ENCODE results near the gene STAT1.
A peak's percentile ranks its signal among the peaks of the same experiment; 100 is the strongest.

STAT1 gene

GRCh38 chr2:190938771-190939335 lies 75.1 kb downstream of the STAT1 start:
- no peak overlapping the region for H3K4me3 ChIP-seq
- no peak for TF ChIP-seq CTCF (IDR thresholded peaks at IDR 0.05)
- no peak for DNase-seq (ENCODE audit: low spot score)
- H3K27ac ChIP-seq, result peak overlapping the region in 1 of 2 donors; percentile 35

GRCh38 chr2:190935054-190935453 lies 78.9 kb downstream of the STAT1 start:
- no peak for TF ChIP-seq CTCF (IDR thresholded peaks at IDR 0.05)
- no peak for DNase-seq (ENCODE audit: low spot score)
- Histone ChIP-seq H3K4me3 (no peak overlapping the region), H3K27ac (no peak overlapping the region)

GRCh38 chr2:190933361-190933760 lies 80.6 kb downstream of the STAT1 start:
- DNase-seq (ENCODE audit: low spot score), result no peak
- no peak for TF ChIP-seq CTCF (IDR thresholded peaks at IDR 0.05)
- H3K4me3 ChIP-seq, result no peak overlapping the region
- H3K27ac ChIP-seq, result no peak overlapping the region

- H3K27ac ChIP-seq, result no peak overlapping the region
- no peak for DNase-seq (ENCODE audit: low spot score)
- no peak overlapping the region for H3K4me3 ChIP-seq
- no peak for TF ChIP-seq CTCF (IDR thresholded peaks at IDR 0.05)
Observed at GRCh38 chr2:190932514-190932913, 81.5 kb downstream of the STAT1 start.

DNA sequence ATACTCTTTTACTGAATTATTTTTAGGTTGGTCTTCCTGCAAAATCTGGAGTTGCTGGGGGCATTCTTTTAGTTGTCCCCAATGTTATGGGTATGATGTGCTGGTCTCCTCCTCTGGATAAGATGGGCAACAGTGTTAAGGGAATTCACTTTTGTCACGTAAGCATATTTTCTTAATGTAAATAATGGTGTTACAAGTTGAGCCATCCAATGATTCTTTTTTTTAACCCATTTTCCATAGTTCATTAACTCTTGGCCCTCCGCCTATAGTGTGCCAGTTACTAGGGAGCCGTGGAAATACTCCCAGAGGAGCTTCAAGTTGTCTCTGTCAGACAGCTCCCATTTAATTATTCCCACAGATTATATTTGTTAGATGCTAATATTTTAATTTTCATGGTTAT lies 83.6 kb downstream of the STAT1 start:
- Histone ChIP-seq H3K27ac (no peak overlapping the region), H3K4me3 (no peak overlapping the region)
- DNase-seq (ENCODE audit: low spot score), result no peak
- no peak for TF ChIP-seq CTCF (IDR thresholded peaks at IDR 0.05)

GRCh38 chr2:190929919-190930318 lies 84.1 kb downstream of the STAT1 start:
- DNase-seq (ENCODE audit: low spot score), result no peak
- Histone ChIP-seq H3K27ac (no peak overlapping the region), H3K4me3 (no peak overlapping the region)
- no peak for TF ChIP-seq CTCF (IDR thresholded peaks at IDR 0.05)

- TF ChIP-seq CTCF (IDR thresholded peaks at IDR 0.05), result no peak
- Histone ChIP-seq H3K27ac (peak overlapping the region; percentile 28 to 47), H3K4me3 (no peak overlapping the region)
- no peak for DNase-seq (ENCODE audit: low spot score)
Observed at GRCh38 chr2:190927301-190927700, 86.7 kb downstream of the STAT1 start.
